HG03060 (cell line): ENCODE results near the gene PITPNM3.
A peak's percentile ranks its signal among the peaks of the same experiment; 100 is the strongest.

ENCODE experiments used
- ATAC-seq: cut with Tn5 transposase; IDR thresholded peaks from one replicate; pipeline ENCODE4 v1.9.1; 2021; ENCODE audit warnings: low read depth, moderate number of reproducible peaks; ENCODE audit not compliant: unreplicated experiment

Gene PITPNM3

DNA sequence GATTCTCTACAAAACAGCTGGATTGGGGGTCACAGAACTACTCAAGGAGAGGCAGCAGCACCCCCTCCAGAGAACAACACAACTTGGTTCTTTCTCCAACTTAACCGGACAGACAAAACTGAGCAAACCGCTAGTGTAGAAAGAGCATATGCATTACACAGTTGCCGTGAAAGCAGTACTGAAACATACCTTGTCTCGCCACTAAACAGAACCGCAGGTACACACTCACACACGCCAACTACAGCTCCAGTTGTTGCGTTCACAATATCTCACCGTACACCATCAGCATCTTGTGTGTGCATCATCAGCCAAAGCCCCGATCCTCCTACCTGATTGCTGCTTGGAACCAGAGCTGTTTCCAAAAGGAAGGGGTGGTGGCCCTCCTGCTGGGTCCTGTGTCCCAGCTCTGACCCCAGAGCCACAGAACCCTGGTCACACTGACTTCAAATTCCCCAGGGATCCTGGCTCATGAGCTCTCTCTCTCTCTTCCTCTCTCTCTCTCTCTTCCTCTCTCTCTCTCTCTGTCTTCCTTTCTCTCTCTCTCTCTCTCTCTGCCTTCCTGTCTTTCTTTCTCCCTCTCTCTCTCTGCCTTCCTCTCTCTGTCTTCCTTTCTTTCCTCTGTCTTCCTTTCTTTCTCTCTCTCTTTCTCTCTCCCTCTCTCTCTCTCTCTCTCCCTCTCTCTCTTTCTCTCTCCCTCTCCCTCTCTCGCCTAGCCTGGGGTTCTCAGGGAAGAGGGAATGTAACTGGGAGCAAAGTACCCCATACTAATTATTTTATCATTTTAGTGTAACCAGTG lies 103.7 kb downstream of the PITPNM3 start:
- ATAC-seq: no peak

DNA sequence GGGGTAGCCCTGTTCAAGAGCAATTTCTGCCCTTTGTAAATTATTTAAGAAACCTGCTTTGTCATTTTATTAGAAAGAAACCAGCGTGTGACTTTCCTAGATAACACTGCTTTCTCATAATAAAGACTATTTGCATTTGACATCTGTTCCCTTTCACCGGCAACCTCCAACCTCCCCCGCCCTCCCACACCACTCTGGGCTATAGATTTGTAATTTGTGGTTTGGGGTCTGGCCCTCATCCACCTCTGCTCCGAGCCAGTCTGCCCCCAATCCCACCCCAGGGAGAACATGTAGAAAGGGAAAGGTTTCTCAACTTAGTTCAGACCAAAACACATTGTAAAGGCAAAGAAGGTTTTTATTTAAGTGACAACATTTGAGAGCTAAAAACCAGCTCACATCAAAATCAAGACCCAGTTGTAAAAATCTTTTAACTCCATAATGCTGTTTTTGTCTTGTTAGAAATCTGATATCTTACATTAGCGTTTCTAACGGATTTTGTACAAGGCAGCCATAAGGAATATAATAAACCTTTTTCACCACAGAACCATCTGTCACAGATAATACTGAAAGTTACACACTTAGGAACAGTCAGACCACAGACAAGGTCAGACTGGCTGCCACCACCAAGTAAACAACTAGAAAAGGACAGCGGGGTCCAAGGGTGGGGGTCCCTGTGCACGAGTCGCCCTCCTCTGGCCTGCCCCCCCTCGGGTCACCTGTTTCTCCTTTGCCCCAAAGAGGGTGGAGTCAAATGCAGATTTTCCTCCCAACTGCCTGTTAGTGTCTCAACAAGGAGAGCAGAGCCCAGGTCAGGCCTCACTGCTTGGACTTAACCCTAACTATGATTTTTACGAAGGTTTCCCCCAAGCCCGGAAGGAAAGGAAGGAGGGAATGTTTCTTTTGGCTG lies 105.2 kb downstream of the PITPNM3 start:
- no peak for ATAC-seq

DNA sequence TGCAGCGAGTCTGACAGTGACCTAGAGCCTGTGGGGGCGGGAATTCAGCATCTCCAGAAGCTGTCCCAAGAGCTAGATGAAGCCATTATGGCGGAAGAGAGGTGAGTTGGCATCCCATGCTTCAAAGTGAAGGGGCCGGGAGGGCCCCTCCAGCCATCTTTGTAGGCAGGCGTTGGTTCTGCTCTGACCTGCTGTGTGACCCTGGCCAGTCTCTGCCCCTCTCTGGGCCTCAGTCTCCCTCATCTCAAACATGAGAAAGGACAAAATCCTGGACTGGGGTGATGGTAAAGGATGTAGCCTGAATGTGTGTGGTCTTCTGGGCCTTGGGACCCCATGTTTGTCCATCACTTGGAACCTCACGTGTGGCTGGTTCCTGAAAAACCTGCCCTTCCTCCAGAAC lies 107.0 kb downstream of the PITPNM3 start:
- no peak for ATAC-seq

DNA sequence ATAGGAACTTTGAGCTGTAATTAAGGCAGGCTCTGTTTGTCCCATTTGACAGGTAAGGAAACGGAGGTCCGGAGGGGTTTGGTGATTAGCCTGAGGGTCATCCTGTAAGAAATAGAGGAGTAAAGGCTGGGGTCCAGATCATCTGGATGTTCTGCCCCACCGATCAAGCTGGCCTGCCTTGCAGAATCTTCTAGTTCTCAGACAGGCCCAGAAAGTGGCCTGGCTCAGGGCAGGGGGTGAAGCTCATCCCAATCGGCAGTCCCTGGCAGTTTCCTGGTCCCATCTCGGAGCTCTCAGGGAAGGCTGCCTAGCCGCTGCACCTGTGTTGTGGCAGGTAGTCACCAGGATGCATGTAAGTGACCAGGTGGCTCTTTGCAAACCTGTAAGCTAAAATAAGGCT lies 107.9 kb downstream of the PITPNM3 start:
- no peak for ATAC-seq

DNA sequence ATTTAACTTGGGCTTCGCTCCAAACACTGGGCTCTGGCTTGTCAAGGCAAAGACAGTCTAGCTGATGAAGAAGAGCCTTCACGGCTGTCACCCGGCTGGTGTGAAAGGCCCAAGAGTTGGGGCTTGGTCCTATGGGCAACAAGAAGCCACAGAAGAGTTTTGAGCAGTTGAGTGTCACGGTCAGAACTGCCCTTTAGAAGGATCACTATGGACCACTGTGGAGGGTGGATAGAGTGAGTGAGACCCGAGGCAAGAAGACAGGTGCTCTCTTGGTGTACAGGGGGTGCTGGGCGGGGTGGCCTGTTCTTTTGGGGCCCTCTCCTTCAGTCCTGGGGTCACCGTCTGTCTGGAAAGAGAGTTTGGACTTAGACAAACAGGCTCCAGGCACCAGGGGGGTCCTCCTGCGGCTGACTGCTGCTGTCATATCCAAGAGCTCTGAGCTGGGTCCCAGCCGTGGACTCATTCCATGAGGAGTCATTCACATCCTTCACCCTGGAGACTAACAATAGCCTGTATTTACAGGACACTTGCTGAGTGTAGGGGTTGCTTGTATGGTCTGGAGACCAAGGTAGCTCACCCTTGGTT lies 109.7 kb downstream of the PITPNM3 start:
- no peak for ATAC-seq

DNA sequence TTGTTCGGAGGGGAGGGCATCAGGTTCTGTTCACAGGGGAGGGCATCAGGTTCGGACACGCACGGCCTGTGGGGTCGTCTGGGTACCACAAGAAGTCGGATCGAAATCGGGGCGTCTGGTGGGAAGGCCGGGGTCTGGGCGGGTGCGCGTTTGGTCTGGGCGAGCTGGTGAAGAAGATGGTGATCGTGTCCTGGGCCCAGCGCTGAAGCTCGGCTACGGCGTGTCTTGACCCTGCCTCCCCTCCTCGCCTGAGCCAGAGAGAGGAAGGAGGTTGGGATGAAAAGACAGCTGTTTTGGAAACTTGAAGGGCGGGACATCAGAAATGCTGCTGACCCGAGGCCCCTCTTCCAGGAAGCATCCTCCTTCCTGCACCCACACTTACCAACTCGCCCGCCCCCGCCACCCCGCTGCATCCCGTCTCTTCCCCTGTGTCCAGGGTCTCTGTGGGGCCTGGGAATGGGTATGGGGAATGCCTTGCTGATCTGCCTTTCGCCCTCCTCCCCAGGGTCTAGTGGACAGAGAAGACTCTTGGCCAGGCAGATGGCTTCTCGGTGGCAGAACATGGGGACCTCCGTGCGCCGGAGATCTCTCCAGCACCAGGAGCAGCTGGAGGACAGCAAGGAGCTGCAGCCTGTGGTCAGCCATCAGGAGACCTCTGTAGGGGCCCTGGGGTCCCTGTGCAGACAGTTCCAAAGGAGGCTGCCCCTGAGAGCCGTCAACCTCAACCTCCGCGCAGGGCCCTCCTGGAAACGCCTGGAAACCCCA lies 111.6 kb downstream of the PITPNM3 start:
- ATAC-seq: no peak

DNA sequence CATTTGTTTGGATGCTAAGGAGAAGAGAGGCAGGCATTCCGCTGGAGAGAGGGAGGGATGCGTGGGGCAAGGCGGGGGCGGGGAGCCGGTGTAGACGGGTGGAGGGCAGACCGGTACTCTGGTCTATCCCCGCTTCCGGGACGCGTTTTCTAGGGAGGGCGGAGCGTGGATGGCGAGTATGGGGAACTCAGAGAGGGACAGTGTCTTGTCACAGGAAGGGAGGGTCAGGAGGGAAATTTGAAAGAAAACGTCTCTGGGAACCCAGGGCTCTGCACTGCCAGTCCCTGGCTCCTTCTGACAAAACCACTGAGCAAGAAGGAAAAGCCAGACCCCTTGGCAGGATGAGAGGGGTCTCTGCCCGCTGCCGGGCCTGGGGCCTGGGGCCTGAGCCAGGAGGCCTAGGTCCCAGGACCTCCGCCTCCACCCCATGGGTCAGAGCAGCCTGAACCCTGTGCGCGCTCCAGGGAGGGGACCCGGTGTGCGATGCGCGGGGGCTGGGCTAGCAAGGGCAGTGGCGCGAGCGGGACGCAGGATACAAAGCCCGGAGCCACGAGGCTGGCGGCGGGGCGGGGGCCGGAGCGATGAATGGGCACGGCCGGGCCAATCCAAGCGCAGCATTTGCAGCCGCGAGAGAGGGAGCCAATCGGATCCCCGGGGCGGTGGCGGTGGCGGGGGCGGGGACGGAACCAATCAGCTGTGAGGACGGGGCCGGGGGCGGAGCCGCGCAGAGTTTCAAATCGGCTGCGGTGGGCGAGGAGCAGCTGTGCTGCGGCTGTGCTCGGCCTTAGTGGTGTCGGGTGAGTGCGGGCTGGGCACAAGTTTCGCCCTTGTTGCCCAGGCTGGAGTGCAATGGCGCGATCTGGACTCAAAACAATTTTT lies 112.4 kb downstream of the PITPNM3 start, which contains the start of gene PIMREG:
Gene PIMREG (plus strand): TSS at position 764 of the 879 bp plus-strand sequence. CDS start 656 bp downstream, outside the sequence.
- peak; percentile 54 for ATAC-seq

DNA sequence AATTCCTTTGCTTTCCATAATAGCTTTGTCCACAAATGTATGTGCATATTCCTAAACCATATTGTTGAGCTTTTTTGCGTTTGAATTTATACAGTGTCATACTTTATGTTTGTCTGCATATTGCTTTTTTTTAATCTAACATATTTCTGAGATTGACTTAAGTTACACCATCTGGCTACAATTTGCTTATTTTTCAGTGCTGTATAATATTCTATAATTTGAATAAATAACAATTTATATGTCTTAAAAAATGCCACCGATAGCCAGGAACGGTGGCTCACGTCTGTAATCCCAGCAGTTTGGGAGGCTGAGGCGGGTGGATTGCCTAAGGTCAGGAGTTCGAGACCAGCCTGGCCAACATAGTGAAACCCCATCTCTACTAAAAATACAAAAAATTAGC lies 113.6 kb downstream of the PITPNM3 start:
- ATAC-seq: no peak

DNA sequence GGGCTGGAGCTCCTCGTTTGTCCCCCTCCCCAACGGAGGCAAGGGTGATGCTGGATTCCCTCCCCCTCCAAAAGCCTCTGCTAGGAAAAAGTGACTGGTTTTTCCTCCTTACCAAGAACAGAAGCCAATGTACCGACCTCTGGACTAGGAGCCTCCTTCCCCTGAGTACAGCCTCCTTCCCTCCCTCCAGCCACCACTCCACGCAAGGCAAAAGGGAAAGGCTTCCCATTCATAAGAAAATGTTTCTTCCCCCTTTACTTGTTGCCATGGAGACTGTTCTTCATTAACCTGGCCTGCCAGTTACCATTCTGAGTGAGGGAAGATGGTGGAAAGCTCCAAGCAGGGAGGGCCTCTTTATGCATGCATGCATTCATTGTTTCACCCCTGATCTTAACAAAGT lies 116.4 kb downstream of the PITPNM3 start:
- no peak for ATAC-seq

DNA sequence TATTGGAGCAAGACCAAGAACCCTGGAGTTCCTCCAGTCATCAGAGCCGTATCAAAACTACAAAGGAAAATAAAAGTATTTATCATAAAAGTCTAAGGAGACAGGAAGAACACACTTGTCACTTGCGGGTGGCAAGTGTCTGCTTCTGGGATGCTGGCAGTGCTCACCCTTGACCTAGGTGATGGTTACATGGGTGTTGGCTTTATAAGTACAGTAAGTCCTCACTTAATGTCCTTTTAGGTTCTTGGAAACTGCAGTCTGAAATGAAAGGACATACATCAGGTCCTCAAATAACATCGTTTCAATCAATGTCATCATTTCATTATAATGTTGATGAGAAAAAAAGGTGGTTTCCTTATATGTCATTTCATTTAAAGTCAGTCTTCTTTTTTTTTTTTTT lies 118.4 kb downstream of the PITPNM3 start:
- ATAC-seq: no peak

DNA sequence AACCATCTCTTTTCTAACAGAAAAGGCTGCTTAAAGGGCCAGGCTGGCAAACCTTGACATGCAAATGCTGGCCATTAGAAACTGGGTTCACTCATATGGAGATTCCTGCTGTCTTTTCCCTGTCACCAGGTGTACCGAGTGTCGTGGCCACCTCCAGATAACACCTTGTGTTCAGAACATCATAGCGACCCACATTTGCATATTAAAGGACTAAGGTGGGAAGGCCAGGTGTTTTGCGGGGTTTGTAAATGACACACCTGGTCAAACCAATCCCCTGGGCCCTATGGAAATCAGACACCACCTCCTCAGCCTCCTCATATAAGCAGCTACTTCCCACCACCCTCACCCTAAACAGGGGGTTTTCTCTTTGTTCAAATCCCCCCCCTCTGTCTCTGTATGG lies 118.9 kb downstream of the PITPNM3 start:
- no peak for ATAC-seq

DNA sequence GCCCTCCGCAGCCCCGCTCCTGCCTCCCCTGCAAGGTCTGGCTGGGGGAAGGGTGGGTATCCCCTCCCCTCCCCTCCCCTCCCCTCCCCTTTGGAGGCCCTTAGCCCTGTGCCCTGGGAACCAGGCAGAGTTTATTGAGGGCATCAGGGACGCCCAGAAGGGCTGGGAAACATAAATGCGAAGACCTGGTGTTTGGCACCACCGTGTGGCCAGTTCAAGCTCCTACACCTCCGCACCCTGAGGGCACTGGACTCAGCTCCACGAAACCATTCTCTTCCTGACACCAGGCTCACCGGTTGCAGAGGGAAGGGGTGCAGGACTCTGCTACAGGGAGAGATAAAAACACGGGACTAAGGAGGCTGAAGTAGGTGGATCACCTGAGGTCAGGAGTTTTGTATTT lies 120.4 kb downstream of the PITPNM3 start:
- ATAC-seq: no peak

DNA sequence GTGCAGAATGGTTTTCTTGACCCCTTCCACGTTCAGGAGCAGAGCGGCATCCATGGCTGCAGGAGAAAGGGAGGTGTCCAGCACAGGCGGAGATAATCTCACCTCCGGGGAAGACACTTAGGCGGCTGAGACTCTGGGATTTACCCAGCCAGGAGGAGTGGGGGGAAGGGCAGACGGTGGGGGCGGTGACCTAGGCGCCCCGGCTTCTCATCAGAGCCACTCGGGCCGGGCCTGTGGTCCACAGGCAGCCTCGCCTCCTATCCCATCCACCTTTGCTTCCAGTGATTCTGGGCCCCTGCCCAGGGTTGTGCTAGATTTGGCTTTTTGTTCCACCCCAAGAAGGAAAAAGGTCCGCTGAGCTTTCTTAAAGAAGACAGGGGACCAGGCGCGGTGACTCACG lies 121.3 kb downstream of the PITPNM3 start, which contains the start of gene AIPL1:
Gene AIPL1 (minus strand): TSS at position 71 of the 400 bp plus-strand sequence. CDS start 17 bp downstream, at position 54.
- ATAC-seq: no peak

DNA sequence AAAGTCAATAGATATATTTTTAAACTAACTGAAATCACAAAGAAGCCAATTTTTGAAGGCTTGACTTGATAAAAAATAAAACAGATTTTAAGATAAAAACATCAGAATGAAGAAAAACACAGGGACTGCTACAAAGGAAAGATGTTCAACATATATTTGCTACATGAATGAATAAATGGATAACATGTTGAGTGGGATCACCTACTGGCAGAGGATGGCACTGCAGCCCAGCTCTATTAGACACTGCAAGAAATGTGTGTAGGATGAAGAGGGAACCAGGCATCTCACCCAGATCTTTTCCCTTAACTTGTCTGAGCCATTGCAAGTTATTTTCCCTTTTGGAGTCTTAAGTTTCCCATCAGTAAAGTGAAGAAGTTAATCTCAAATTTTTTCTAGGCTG lies 125.6 kb downstream of the PITPNM3 start:
- no peak for ATAC-seq

DNA sequence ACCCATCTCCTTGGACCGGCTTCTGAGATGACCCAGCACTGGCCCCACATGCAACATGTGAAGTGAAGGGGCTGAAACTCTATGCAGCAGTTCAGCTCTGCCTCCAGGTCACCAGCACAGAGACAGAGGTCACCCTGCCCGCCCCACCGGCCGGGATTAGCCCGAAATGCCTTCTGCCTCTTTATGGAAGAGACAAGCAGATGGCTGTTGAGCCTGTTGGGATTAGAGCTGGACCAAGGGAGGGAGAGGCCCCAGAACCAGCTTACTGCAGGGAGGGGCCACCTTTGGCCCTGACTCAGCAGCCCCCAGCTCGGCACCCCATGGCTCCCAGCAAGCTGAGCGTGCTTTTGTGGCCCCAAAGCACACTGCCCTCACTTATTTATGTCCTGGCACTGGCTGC lies 127.1 kb downstream of the PITPNM3 start:
- no peak for ATAC-seq

DNA sequence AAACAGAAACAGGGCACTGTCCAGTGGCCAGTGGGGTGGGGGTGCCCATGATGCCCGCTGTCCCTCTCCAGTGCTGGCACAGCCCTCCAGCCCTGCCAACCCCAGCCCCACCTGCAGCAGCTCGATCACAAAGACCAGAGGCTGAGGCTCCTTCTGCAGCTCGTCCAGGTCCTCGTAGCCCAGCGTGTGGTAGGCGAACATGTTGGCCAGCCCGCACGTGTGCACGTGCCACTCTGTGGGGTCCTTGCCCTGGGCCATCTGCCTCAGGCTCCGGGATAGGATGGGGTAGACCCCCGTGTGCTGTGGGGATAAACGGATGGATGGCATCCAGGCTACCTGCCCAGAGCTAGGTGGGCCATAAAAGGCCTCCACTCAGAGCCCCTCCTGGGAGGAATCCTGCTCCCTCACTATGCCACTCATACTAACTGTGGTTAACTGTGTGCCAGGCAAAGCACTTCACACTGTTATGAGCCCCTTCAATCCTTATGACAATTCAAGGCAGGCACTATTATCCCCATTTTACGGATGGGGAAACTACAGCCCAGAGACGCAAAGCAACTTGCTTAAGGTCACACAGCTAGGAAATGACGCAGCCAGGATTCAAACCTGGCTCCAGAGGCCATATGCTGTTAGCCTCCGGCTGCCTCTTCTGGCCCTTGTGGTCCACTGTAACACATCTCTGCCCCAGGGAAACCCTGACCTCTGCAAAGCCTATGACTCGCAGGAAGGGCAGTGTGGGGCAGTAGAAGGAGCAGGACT lies 128.0 kb downstream of the PITPNM3 start:
- ATAC-seq: no peak

DNA sequence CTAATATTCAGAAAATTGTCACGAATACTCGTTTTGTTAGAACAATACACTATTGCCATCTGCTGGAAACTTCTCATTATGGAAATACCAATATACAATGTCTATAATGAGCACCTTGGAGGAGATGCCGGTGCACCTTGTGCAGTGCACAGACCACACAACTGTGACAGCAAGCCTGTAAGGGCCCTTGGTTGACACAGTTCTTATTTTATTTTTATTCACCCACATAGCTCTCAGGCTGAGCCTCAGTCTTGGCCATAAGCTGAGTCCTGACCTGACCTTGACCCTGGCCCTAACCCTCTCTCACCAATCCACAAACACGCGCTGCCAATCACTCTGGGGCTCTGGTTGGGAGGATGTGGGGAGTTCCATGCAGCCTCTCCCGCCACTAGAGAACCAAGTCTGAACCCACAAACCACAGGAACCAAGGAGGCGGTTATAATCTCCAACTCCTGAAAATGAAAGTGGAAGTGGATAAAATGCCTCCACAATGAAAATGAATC lies 129.0 kb downstream of the PITPNM3 start:
- ATAC-seq: no peak

DNA sequence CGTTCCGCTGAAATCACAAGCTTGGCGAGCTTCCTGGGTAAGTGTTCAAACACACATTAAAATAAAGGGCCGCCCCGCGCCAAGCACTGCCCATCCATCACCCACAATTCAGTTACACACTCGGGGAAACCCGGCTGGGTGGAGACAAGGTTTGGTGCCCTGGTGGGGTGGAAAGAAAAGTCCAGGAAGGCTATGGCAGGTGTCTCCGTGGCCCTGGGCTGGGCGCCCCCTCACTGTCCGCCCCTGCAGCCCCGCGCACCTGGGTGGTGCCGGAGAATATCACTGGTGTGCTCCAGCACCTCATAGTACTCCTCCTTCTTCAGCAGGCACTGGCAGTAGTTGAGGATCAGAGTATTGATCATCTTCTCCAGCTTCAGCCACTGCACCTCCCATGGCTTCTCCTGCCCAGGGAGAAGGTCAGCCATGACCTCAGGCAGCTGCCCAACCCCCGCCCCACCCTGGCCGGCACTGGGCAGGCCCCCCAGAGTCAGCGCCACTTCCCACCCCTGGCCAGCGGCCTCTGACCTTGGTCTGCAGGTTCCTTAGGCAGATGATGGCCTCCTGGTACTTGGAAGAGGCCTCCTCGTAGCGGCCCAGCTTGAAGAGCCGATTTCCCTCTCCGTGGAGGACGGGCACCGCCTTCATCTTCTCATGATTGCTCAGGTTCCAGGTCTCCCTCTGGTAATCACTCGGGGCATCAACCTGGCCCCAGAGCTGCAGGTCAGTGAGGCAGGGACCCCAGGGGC lies 129.8 kb downstream of the PITPNM3 start:
- ATAC-seq: no peak
